SK-N-SH (cell line): ENCODE data around the gene FKBP6. TPM values are rescaled to one million over a fixed set of nuclear protein-coding genes. Genes with fewer than 3 reads are reported as not detected.
"Not testable (repeated sequence)": the region's sequence is repeated elsewhere in the genome, so short reads cannot be mapped to it uniquely, and the experiment has no call there.

Experiments
- CTCF ChIA-PET: fragments of 300-600, 350-600 bp; formaldehyde crosslinking; extraction: SDS; loops from one replicate; lab custom pipeline; 2021; lab: Yijun Ruan, JAX
- POLR2A ChIA-PET: fragments of 350-600 bp; sonication (Branson Sonifier 250); formaldehyde crosslinking; extraction: SDS; loops from one replicate; lab custom pipeline; 2020; ENCODE audit warnings: antibody characterized with exemption, inconsistent platforms; lab: Yijun Ruan, JAX
- DNase-seq: peaks from one replicate; pipeline ENCODE4 v3.0.0; 2012
- H2AFZ ChIP-seq: fragments of 200-600 bp; sonication (generic); 2 replicates; pipeline ENCODE4 v1.8.1; 2016; ENCODE audit warnings: antibody characterized with exemption, mild to moderate bottlenecking, low read depth
- H3F3A ChIP-seq: fragments of 200-600 bp; sonication (generic); replicated peaks from 2 replicates; pipeline ENCODE3; 2016; ENCODE audit warnings: antibody characterized with exemption, mild to moderate bottlenecking; ENCODE audit not compliant: insufficient read depth
- H3K27ac ChIP-seq, 2 experiments: fragments of 200-500 bp in 1 of 2; fragments of 200-600 bp in 1 of 2; sonication (Bioruptor generic) in 1 of 2; sonication (generic), shearing (Covaris generic) in 1 of 2; 2 replicates each; pipeline versions ENCODE4 v1.5.1 to v1.6.1; 2014 to 2016; ENCODE audit warnings: low read depth in 2 of 2, inconsistent platforms in 1 of 2, low read length in 1 of 2, mild to moderate bottlenecking in 1 of 2, mixed read lengths in 1 of 2
- H3K27me3 ChIP-seq: fragments of 200-600 bp; sonication (generic), shearing (Covaris generic); 2 replicates; pipeline ENCODE4 v1.6.1; 2016; ENCODE audit warnings: mixed run types; ENCODE audit not compliant: insufficient read depth
- H3K36me3 ChIP-seq, 2 experiments: fragments of 200-500 bp in 1 of 2; fragments of 200-600 bp in 1 of 2; sonication (Bioruptor generic) in 1 of 2; sonication (generic) in 1 of 2; replicated peaks in 1 of 2; 2 replicates each; pipeline versions ENCODE3 to v1.5.1; 2014 to 2016; ENCODE audit warnings: low read length in 1 of 2, mild to moderate bottlenecking in 1 of 2; ENCODE audit not compliant: insufficient read depth in 2 of 2, control insufficient read depth in 1 of 2
- H3K4me1 ChIP-seq, 2 experiments: fragments of 200-500 bp in 1 of 2; fragments of 200-600 bp in 1 of 2; sonication (Bioruptor generic) in 1 of 2; sonication (generic), shearing (Covaris generic) in 1 of 2; 2 replicates each; pipeline versions ENCODE4 v1.5.1 to v1.6.1; 2014 to 2016; ENCODE audit warnings: low read depth in 1 of 2, low read length in 1 of 2, mixed run types in 1 of 2; ENCODE audit not compliant: insufficient read depth in 2 of 2, control insufficient read depth in 1 of 2
- H3K4me2 ChIP-seq: fragments of 200-600 bp; sonication (generic), shearing (Covaris generic); 2 replicates; pipeline ENCODE4 v1.6.1; 2017; ENCODE audit warnings: mixed run types
- H3K4me3 ChIP-seq, 2 experiments: fragments of 200-500 bp in 1 of 2; fragments of 200-600 bp in 1 of 2; sonication (Bioruptor generic) in 1 of 2; sonication (generic), shearing (Covaris generic) in 1 of 2; 2 replicates each; pipeline versions ENCODE4 v1.5.1 to v1.8.1; 2014 to 2016; ENCODE audit warnings: low read depth in 2 of 2, inconsistent platforms in 1 of 2, low read length in 1 of 2, mild to moderate bottlenecking in 1 of 2, mixed read lengths in 1 of 2, moderate library complexity in 1 of 2
- H3K79me2 ChIP-seq: fragments of 200-600 bp; sonication (generic); 2 replicates; pipeline ENCODE4 v1.8.1; 2017; ENCODE audit warnings: mild to moderate bottlenecking; ENCODE audit not compliant: insufficient read depth
- H3K9ac ChIP-seq: fragments of 200-600 bp; sonication (generic); 2 replicates; pipeline ENCODE4 v1.6.1; 2017; ENCODE audit warnings: mixed run types
- H3K9me2 ChIP-seq: fragments of 200-600 bp; sonication (generic); 2 replicates; pipeline ENCODE4 v1.6.1; 2017; ENCODE audit warnings: mixed run types
- H3K9me3 ChIP-seq: fragments of 200-600 bp; sonication (generic); 2 replicates; pipeline ENCODE4 v1.6.1; 2017; ENCODE audit warnings: mixed run types, mild to moderate bottlenecking, moderate library complexity
- H4K20me1 ChIP-seq: fragments of 200-600 bp; sonication (generic); 2 replicates; pipeline ENCODE4 v1.6.1; 2017; ENCODE audit warnings: mild to moderate bottlenecking, mixed run types; ENCODE audit not compliant: insufficient read depth
- ELF1 ChIP-seq: IDR thresholded peaks from 2 replicates; pipeline ENCODE4 v1.4.0; 2012
- FOXJ3 ChIP-seq: sonication (generic); formaldehyde crosslinking; IDR thresholded peaks from 2 replicates; pipeline ENCODE4 v1.5.1; 2020; ENCODE audit warnings: mild to moderate bottlenecking, missing genetic modification reagents
- FOXM1 ChIP-seq: IDR thresholded peaks from 2 replicates; pipeline ENCODE4 v1.4.0; 2012; ENCODE audit warnings: low read depth, mild to moderate bottlenecking
- GABPA ChIP-seq: IDR thresholded peaks from 2 replicates; pipeline ENCODE4 v1.4.0; 2012; ENCODE audit warnings: low read depth, mild to moderate bottlenecking
- MAX ChIP-seq: IDR thresholded peaks from 2 replicates; pipeline ENCODE4 v1.4.0; 2012; ENCODE audit warnings: low read depth
- MEF2A ChIP-seq: IDR thresholded peaks from 2 replicates; pipeline ENCODE4 v1.4.0; 2012; ENCODE audit warnings: low read depth, borderline replicate concordance
- MXI1 ChIP-seq: IDR thresholded peaks from 2 replicates; pipeline ENCODE4 v1.6.1; 2012; ENCODE audit warnings: mild to moderate bottlenecking, low read depth, low read length, improper control_type of control experiment
- NRF1 ChIP-seq: IDR thresholded peaks from 2 replicates; pipeline ENCODE4 v1.6.1; 2012; ENCODE audit warnings: low read depth, mild to moderate bottlenecking, low read length
- PBX3 ChIP-seq: IDR thresholded peaks from 2 replicates; pipeline ENCODE4; 2012
- RXRA ChIP-seq: IDR thresholded peaks from 2 replicates; pipeline ENCODE4 v1.4.0; 2012; ENCODE audit warnings: low read depth, mild to moderate bottlenecking, borderline replicate concordance
- SIN3A ChIP-seq: IDR thresholded peaks from 2 replicates; pipeline ENCODE4 v1.6.1; 2012; ENCODE audit warnings: low read depth, mild to moderate bottlenecking, low read length, moderate library complexity, borderline replicate concordance
- SMC3 ChIP-seq: IDR thresholded peaks from 2 replicates; pipeline ENCODE4 v1.6.1; 2012; ENCODE audit warnings: low read depth, low read length, improper control_type of control experiment
- TAF1 ChIP-seq: IDR thresholded peaks from 2 replicates; pipeline ENCODE4 v1.6.1; 2012; ENCODE audit warnings: low read depth, mild to moderate bottlenecking, low read length, moderate library complexity, borderline replicate concordance
- TEAD4 ChIP-seq: IDR thresholded peaks from 2 replicates; pipeline ENCODE4 v1.4.0; 2012; ENCODE audit warnings: mild to moderate bottlenecking, borderline replicate concordance; ENCODE audit not compliant: insufficient read depth
- ZBTB33 ChIP-seq: IDR thresholded peaks from 2 replicates; pipeline ENCODE4 v1.4.0; 2012; ENCODE audit warnings: low read depth, borderline replicate concordance
- WGBS: methylation state at CpG from one replicate; pipeline ENCODE4 v1.1.6; 2017; ENCODE audit warnings: low lambda C conversion rate; 5-methylcytosine and 5-hydroxymethylcytosine counted together
- polyA plus RNA-seq, 3 experiments: library from polyadenylated mRNA; depleted of rRNA; stranded (reverse); fragments of >200 nt; gene quantifications; 2 replicates each; pipeline ENCODE4 v1.2.3, GENCODE V29; 2012
- TF ChIP-seq, protein P1 (sequence below): IDR thresholded peaks from 2 replicates; pipeline ENCODE4 v1.4.0; 2012; ENCODE audit warnings: low read depth, borderline replicate concordance
- TF ChIP-seq, protein P2 (sequence below): fragments of 150-350 bp; IDR thresholded peaks from 2 replicates; pipeline ENCODE4 v1.6.1; 2017; ENCODE audit warnings: antibody characterized with exemption, low read length, low read depth, borderline replicate concordance

The FKBP6 gene
- polyA plus RNA-seq, 1 of the 3 experiments (the other 2 are of a cell fraction), result not detected

DNA sequence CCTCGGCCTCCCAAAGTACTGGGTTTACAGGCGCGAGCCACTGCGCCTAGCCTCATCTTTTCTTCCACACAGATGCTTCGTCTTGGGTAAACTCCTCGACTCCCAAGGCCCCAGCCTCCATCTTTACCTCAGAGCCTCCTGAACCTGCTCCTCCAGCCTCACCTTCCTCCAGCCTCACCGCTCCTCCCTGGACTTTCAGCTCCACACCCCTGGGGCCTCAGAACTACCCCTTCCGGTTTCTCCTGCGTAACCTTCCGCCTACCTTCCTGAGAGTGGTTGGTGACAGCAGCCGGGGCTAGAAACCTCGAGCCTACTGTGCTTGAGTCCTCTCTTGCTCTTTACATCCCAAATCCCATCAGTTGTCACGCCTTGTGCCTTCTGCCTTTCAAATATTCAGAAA is 45.8 kb downstream of the FKBP6 start:
- DNase-seq, result no peak
- H2AFZ ChIP-seq, result no peak overlapping the region
- H3K27me3 ChIP-seq, result peaks cover 29% of the 10 kb centered on the region
- no peak for TF ChIP-seq MEF2A
- TF ChIP-seq FOXM1, result no peak
- TF ChIP-seq, protein P1, sequence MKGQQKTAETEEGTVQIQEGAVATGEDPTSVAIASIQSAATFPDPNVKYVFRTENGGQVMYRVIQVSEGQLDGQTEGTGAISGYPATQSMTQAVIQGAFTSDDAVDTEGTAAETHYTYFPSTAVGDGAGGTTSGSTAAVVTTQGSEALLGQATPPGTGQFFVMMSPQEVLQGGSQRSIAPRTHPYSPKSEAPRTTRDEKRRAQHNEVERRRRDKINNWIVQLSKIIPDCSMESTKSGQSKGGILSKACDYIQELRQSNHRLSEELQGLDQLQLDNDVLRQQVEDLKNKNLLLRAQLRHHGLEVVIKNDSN, result no peak
- TF ChIP-seq TEAD4, result no peak
- no peak for TF ChIP-seq PBX3
- no peak for TF ChIP-seq SMC3
- no peak for TF ChIP-seq SIN3A
- no peak for TF ChIP-seq RXRA
- TF ChIP-seq MXI1, result no peak
- no peak for TF ChIP-seq MAX
- TF ChIP-seq ELF1, result no peak
- TF ChIP-seq TAF1, result no peak
- TF ChIP-seq ZBTB33, result no peak
- no peak for TF ChIP-seq NRF1
- TF ChIP-seq, protein P2, sequence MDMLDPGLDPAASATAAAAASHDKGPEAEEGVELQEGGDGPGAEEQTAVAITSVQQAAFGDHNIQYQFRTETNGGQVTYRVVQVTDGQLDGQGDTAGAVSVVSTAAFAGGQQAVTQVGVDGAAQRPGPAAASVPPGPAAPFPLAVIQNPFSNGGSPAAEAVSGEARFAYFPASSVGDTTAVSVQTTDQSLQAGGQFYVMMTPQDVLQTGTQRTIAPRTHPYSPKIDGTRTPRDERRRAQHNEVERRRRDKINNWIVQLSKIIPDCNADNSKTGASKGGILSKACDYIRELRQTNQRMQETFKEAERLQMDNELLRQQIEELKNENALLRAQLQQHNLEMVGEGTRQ, result no peak
- no peak for TF ChIP-seq FOXJ3 (CRISPR knock-in tag)
- TF ChIP-seq GABPA, result no peak
- TF ChIP-seq, all 33 proteins: peak for 0
- H3K36me3 ChIP-seq, result no peaks in the 10 kb centered on the region
- H3K9ac ChIP-seq, result no peak overlapping the region
- no peaks in the 10 kb centered on the region for H3K4me1 ChIP-seq
- H3K9me2 ChIP-seq, result no peaks in the 10 kb centered on the region
- H3F3A ChIP-seq, result no peaks in the 10 kb centered on the region
- H3K4me3 ChIP-seq, result no peak overlapping the region
- no peaks in the 10 kb centered on the region for H4K20me1 ChIP-seq
- no peaks in the 10 kb centered on the region for H3K9me3 ChIP-seq
- 77% methylated on average over 13 of the region's 13 CpGs for WGBS
- ChIA-PET POLR2A (no interaction called here), CTCF (no interaction called here)
- H3K79me2 ChIP-seq, result no peaks in the 10 kb centered on the region
- no peak overlapping the region for H3K4me2 ChIP-seq
- no peak overlapping the region for H3K27ac ChIP-seq

DNA sequence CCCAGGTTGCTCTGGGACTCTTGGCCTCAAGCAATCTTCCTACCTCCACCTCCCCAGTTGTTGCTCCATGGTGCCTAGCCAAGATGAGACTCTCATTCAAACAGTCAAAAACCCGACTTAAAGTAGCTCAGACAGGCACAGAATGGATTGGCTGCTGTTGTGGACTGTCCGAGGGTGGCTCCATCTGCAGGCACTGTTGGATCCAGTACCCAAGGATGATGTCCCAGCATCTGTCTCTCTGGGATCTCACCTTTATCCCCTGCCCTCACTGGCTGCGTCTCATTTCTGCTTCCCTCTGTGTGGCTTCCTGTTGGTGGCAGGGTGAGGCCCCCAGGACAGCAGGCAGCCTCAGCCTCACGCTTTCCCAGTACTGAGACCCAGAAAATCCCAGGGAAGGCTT is 48.3 kb downstream of the FKBP6 start:
- H3K9me2 ChIP-seq, H4K20me1 ChIP-seq, H3K4me2 ChIP-seq, POLR2A ChIA-PET, H3K9me3 ChIP-seq, H3K9ac ChIP-seq, H3K4me3 ChIP-seq, DNase-seq, H3F3A ChIP-seq, H3K79me2 ChIP-seq, H2AFZ ChIP-seq, H3K27ac ChIP-seq, H3K4me1 ChIP-seq, H3K36me3 ChIP-seq: not testable (repeated sequence)
- peaks cover 51% of the 10 kb centered on the region for H3K27me3 ChIP-seq
- WGBS, result 65% methylated on average over 4 of the region's 4 CpGs
- CTCF ChIA-PET, result interaction anchor here (1.7 to 2.1 kb wide), 2 partner anchors 33 to 52 kb away, joined by 3 to 5 read pairs; no protein-coding TSS in a partner anchor
